ENCODE data around the gene KRT80.

- TF ChIP-seq CTCF (IDR thresholded peaks at IDR 0.05), result peak; percentile 36 to 68
- no peak for TF ChIP-seq POLR2A (IDR thresholded peaks at IDR 0.05)
- no peak for TF ChIP-seq POLR2AphosphoS5 (IDR thresholded peaks at IDR 0.05)
Measured at GRCh38 chr12:52139579-52140062, 52.2 kb downstream of the KRT80 start.

All from suprapubic skin (tissue), 4 donors.